IMR-90 (cell line): ENCODE data around the gene SPPL3. TPM values are rescaled to one million over a fixed set of nuclear protein-coding genes. Genes with fewer than 3 reads are reported as not detected.

Experiments used
- ATAC-seq: fragments of 200-7000 bp; cut with Tn5 transposase; 2 replicates; pipeline ENCODE4 v1.9.1; 2020; ENCODE audit warnings: low read depth, mild to moderate bottlenecking, moderate library complexity
- BruUV-seq: library from RNA; stranded (reverse); fragments of 400-500 nt; replicated peaks from 2 replicates; lab custom pipeline; 2021; lab: Mats Ljungman, UMichigan
- CTCF ChIA-PET: fragments of 300-600 bp; formaldehyde crosslinking; extraction: SDS; loops from one replicate; lab custom pipeline; 2021; ENCODE audit warnings: antibody characterized with exemption; lab: Yijun Ruan, JAX
- POLR2A ChIA-PET: fragments of 300-600 bp; sonication (Branson Sonifier 250); formaldehyde crosslinking; loops from one replicate; lab custom pipeline; 2022; ENCODE audit warnings: antibody characterized with exemption; ENCODE audit not compliant: unreplicated experiment; lab: Charles Lee
- DNase-seq: peaks from one replicate; pipeline ENCODE4 v3.0.0; 2013
- H2AFZ ChIP-seq: replicated peaks from 2 replicates; pipeline ENCODE3; 2013; ENCODE audit warnings: low read length, mild to moderate bottlenecking; ENCODE audit not compliant: poor library complexity
- H2AK5ac ChIP-seq: 2 replicates; pipeline ENCODE4 v1.6.1; 2013; ENCODE audit warnings: low read depth, low read length, inconsistent platforms
- H2AK9ac ChIP-seq: replicated peaks from 2 replicates; pipeline ENCODE3; 2013; ENCODE audit warnings: mild to moderate bottlenecking, low read depth, low read length, moderate library complexity; ENCODE audit not compliant: poor library complexity
- H2BK120ac ChIP-seq: 2 replicates; pipeline ENCODE4 v1.6.1; 2013; ENCODE audit warnings: low read depth, low read length, inconsistent platforms
- H2BK15ac ChIP-seq: 3 replicates; pipeline ENCODE4 v1.6.1; 2013; ENCODE audit warnings: low read depth, low read length, inconsistent platforms
- H2BK20ac ChIP-seq: 2 replicates; pipeline ENCODE4 v1.6.1; 2013; ENCODE audit warnings: low read depth, mild to moderate bottlenecking, inconsistent platforms, low read length, moderate library complexity
- H2BK5ac ChIP-seq: 2 replicates; pipeline ENCODE4 v1.6.1; 2013; ENCODE audit warnings: mild to moderate bottlenecking, low read depth, low read length, inconsistent platforms; ENCODE audit not compliant: poor library complexity, severe bottlenecking
- H3K14ac ChIP-seq: replicated peaks from 2 replicates; pipeline ENCODE4 v1.6.1; 2013; ENCODE audit warnings: low read depth, low read length, inconsistent platforms
- H3K18ac ChIP-seq: 2 replicates; pipeline ENCODE4 v1.6.1; 2013; ENCODE audit warnings: low read depth, low read length, control low read depth
- H3K23ac ChIP-seq: 2 replicates; pipeline ENCODE4 v1.6.1; 2013; ENCODE audit warnings: low read depth, low read length, inconsistent platforms
- H3K27ac ChIP-seq: 2 replicates; pipeline ENCODE4 v1.5.1; 2013; ENCODE audit warnings: mild to moderate bottlenecking, control low read depth, low read length; ENCODE audit not compliant: insufficient read depth
- H3K27me3 ChIP-seq: 2 replicates; pipeline ENCODE4 v1.6.1; 2013; ENCODE audit warnings: low read length; ENCODE audit not compliant: control insufficient read depth, insufficient read depth
- H3K36me3 ChIP-seq: 2 replicates; pipeline ENCODE4 v1.6.1; 2013; ENCODE audit warnings: low read length, mixed read lengths; ENCODE audit not compliant: control insufficient read depth, insufficient read depth
- H3K4ac ChIP-seq: 2 replicates; pipeline ENCODE4 v1.6.1; 2013; ENCODE audit warnings: low read depth, low read length, inconsistent platforms
- H3K4me1 ChIP-seq: 2 replicates; pipeline ENCODE4 v1.6.1; 2013; ENCODE audit warnings: low read length, mixed read lengths; ENCODE audit not compliant: control insufficient read depth, insufficient read depth
- H3K4me2 ChIP-seq: 2 replicates; pipeline ENCODE4 v1.6.1; 2013; ENCODE audit warnings: low read depth, mild to moderate bottlenecking, control low read depth, low read length, moderate library complexity
- H3K4me3 ChIP-seq: 2 replicates; pipeline ENCODE4 v1.5.1; 2013; ENCODE audit warnings: low read depth, mild to moderate bottlenecking, control low read depth, low read length, moderate library complexity; ENCODE audit not compliant: insufficient read depth
- H3K56ac ChIP-seq: 2 replicates; pipeline ENCODE4 v1.6.1; 2013; ENCODE audit warnings: low read length, inconsistent platforms; ENCODE audit not compliant: insufficient read depth; ENCODE audit errors: extremely low read depth
- H3K79me1 ChIP-seq, 2 experiments: 2 replicates each; pipeline ENCODE4 v1.6.1; 2013; ENCODE audit warnings: low read length in 2 of 2, inconsistent platforms in 1 of 2, low read depth in 1 of 2
- H3K9ac ChIP-seq: 2 replicates; pipeline ENCODE4 v1.6.1; 2013; ENCODE audit warnings: low read depth, low read length, control low read depth
- H3K9me1 ChIP-seq: 2 replicates; pipeline ENCODE4 v1.6.1; 2013; ENCODE audit warnings: low read length, inconsistent platforms; ENCODE audit not compliant: insufficient read depth
- H3K9me3 ChIP-seq: 2 replicates; pipeline ENCODE4 v1.6.1; 2013; ENCODE audit warnings: low read length; ENCODE audit not compliant: control insufficient read depth, insufficient read depth
- H4K20me1 ChIP-seq: 2 replicates; pipeline ENCODE4 v1.6.1; 2013; ENCODE audit warnings: low read length, inconsistent platforms; ENCODE audit not compliant: insufficient read depth
- H4K5ac ChIP-seq: 2 replicates; pipeline ENCODE4 v1.6.1; 2013; ENCODE audit warnings: mild to moderate bottlenecking, low read depth, low read length, control low read depth
- H4K8ac ChIP-seq, 2 experiments: 2 replicates each; pipeline ENCODE4 v1.6.1; 2013; ENCODE audit warnings: low read depth in 2 of 2, low read length in 2 of 2, control low read depth in 1 of 2, inconsistent platforms in 1 of 2
- H4K91ac ChIP-seq: 2 replicates; pipeline ENCODE4 v1.6.1; 2013; ENCODE audit warnings: low read depth, low read length, inconsistent platforms; ENCODE audit not compliant: insufficient read depth
- CEBPB ChIP-seq: IDR thresholded peaks from 2 replicates; pipeline ENCODE4 v1.6.1; 2012; ENCODE audit warnings: low read depth, low read length, improper control_type of control experiment
- CHD1 ChIP-seq: IDR thresholded peaks from 2 replicates; pipeline ENCODE4 v1.6.1; 2012; ENCODE audit warnings: low read depth, low read length, improper control_type of control experiment
- MAFK ChIP-seq: IDR thresholded peaks from 2 replicates; pipeline ENCODE4 v1.6.1; 2012; ENCODE audit warnings: low read depth, low read length, improper control_type of control experiment
- MAZ ChIP-seq: IDR thresholded peaks from 2 replicates; pipeline ENCODE4 v1.6.1; 2012; ENCODE audit warnings: low read depth, mild to moderate bottlenecking, low read length, improper control_type of control experiment, moderate library complexity, borderline replicate concordance
- RAD21 ChIP-seq: IDR thresholded peaks from 2 replicates; pipeline ENCODE4 v1.6.1; 2012; ENCODE audit warnings: low read length, improper control_type of control experiment
- WGBS, 2 experiments: methylation state at CpG; one replicate each; pipeline versions ENCODE4 v1.1.5 to v1.1.7; 2013; ENCODE audit warnings: missing lambda C conversion rate in 2 of 2; ENCODE audit not compliant: insufficient read length in 1 of 2; ENCODE audit errors: extremely low coverage in 2 of 2; 5-methylcytosine and 5-hydroxymethylcytosine counted together
- dilution Hi-C: fragments of 300-500 bp; cut with HindIII; formaldehyde crosslinking; loops from one replicate; pipeline ENCODE4 v1.14.3; 2018; ENCODE audit warnings: low sequenced_read_pairs; ENCODE audit not compliant: unreplicated experiment
- in situ Hi-C: fragments of 300-500 bp; cut with MboI; formaldehyde crosslinking; loops from 3 replicates; pipeline ENCODE4 v1.14.3; 2019; ENCODE audit warnings: low sequenced_read_pairs, inconsistent platforms, mixed read lengths
- intact Hi-C: fragments of 100-400 bp; cut with micrococcal nuclease; formaldehyde crosslinking; loops from 2 replicates; pipeline ENCODE4 v1.10.0; 2022
- polyA plus RNA-seq, 3 experiments: library from polyadenylated mRNA; depleted of rRNA; stranded (reverse); fragments of >200 nt; gene quantifications; 2 replicates each; pipeline ENCODE4 v1.2.3, GENCODE V29; 2012; ENCODE audit warnings: low replicate concordance in 1 of 3
- total RNA-seq: library from RNA; depleted of rRNA; stranded (reverse); fragments of >200 nt; gene quantifications from 2 replicates; pipeline ENCODE4 v1.2.3, GENCODE V29; 2012
- TF ChIP-seq, protein P1 (sequence below): fragments of 150-350 bp; IDR thresholded peaks from 2 replicates; pipeline ENCODE4 v1.6.1; 2017; ENCODE audit warnings: mild to moderate bottlenecking, antibody characterized with exemption, low read length, low read depth
- TF ChIP-seq, protein P2 (sequence below): conservative IDR thresholded peaks from 2 replicates; pipeline ENCODE4 v1.5.1; 2012; ENCODE audit warnings: mild to moderate bottlenecking, low read depth, low read length, improper control_type of control experiment

The SPPL3 gene
- total and polyA plus RNA-seq, 2 of the 4 experiments (the other 2 are of a cell fraction) = 1.6 to 18.0 TPM

DNA sequence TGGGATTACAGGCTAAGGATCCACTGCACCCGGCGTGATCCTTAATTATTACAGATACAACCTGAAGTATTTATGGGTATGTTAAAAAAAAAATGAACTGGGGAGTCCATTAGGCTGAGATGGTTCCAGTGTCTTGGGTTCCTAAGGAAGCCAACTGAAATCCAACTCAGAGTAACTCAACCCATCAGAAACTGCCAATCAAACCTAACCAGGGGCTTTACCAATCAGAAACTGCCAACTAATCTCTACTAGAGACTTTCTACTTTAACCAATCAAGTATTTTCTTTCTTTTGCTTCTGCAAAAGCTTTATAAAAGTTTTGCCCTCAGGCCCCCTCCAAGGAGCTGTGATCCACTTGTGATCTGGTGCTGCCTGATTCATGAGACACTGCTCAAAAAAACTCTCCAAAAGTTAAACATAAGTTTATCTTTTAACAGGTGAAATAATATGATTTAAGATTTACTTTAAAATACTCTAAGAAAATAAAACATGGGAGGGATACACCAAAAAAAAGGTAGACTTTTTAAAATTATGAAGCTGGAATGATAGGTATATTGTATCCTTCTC, 90.5 kb downstream of the SPPL3 start:
- no peak for DNase-seq
- Histone ChIP-seq H3K27me3 (no peaks in the 10 kb centered on the region), H2AK5ac (no peak overlapping the region), H3K18ac (no peak overlapping the region), H3K23ac (no peak overlapping the region), H3K27ac (no peak overlapping the region), H2AFZ (no peak overlapping the region), H3K4me2 (no peak overlapping the region), H2BK20ac (no peak overlapping the region), H3K9me1 (no peaks in the 10 kb centered on the region), H2AK9ac (no peak overlapping the region), H3K9ac (no peak overlapping the region), H3K79me1 (peaks cover 14 to 16% of the 10 kb centered on the region in 2 experiments; a peak in 3 of 4 replicates), H3K14ac (no peak overlapping the region), H2BK15ac (no peak overlapping the region), H4K5ac (no peak overlapping the region), H3K36me3 (no peaks in the 10 kb centered on the region), H4K20me1 (peaks cover 12% of the 10 kb centered on the region; the same call in 1 of the 2 replicates), H4K91ac (no peak overlapping the region), H4K8ac (no peak overlapping the region), H3K56ac (no peak overlapping the region), H3K9me3 (no peaks in the 10 kb centered on the region), H3K4me1 (no peaks in the 10 kb centered on the region), H3K4me3 (no peak overlapping the region), H2BK120ac (no peak overlapping the region), H2BK5ac (no peak overlapping the region), H3K4ac (no peak overlapping the region)
- dilution Hi-C loops = no loop called here
- ATAC-seq = no peak
- BruUV-seq = no TSS peak
- intact Hi-C loops = no loop called here
- WGBS, 2 experiments = no CpG with 5 or more reads among the region's 2 CpGs
- TF ChIP-seq CEBPB (no peak), CHD1 (no peak), MAFK (no peak), RAD21 (no peak), MAZ (no peak)
- TF ChIP-seq, protein P1, sequence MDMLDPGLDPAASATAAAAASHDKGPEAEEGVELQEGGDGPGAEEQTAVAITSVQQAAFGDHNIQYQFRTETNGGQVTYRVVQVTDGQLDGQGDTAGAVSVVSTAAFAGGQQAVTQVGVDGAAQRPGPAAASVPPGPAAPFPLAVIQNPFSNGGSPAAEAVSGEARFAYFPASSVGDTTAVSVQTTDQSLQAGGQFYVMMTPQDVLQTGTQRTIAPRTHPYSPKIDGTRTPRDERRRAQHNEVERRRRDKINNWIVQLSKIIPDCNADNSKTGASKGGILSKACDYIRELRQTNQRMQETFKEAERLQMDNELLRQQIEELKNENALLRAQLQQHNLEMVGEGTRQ = no peak
- TF ChIP-seq, protein P2, sequence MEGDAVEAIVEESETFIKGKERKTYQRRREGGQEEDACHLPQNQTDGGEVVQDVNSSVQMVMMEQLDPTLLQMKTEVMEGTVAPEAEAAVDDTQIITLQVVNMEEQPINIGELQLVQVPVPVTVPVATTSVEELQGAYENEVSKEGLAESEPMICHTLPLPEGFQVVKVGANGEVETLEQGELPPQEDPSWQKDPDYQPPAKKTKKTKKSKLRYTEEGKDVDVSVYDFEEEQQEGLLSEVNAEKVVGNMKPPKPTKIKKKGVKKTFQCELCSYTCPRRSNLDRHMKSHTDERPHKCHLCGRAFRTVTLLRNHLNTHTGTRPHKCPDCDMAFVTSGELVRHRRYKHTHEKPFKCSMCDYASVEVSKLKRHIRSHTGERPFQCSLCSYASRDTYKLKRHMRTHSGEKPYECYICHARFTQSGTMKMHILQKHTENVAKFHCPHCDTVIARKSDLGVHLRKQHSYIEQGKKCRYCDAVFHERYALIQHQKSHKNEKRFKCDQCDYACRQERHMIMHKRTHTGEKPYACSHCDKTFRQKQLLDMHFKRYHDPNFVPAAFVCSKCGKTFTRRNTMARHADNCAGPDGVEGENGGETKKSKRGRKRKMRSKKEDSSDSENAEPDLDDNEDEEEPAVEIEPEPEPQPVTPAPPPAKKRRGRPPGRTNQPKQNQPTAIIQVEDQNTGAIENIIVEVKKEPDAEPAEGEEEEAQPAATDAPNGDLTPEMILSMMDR = no peak
- CTCF ChIA-PET = no interaction called here
- POLR2A ChIA-PET = no interaction called here
- in situ Hi-C loops = no loop called here
